Choroid plexus epithelial cell (primary cell): ENCODE measurements around the gene MLKL.

ENCODE experiments used
- DNase-seq: peaks from one replicate; pipeline ENCODE4 v3.0.0-alpha.2; 2010; ENCODE audit warnings: low read depth
- H3K4me3 ChIP-seq: 2 replicates; pipeline ENCODE4 v1.5.1; 2011; ENCODE audit warnings: low read depth, mild to moderate bottlenecking, control low read depth, low read length, moderate library complexity
- CTCF ChIP-seq: conservative IDR thresholded peaks from 2 replicates; pipeline ENCODE4 v1.5.1; 2011; ENCODE audit warnings: low read depth, mild to moderate bottlenecking, control low read depth, inconsistent platforms, low read length, moderate library complexity

MLKL gene

GRCh38 chr16:74635303-74635702, 65.4 kb downstream of the MLKL start:
- no peak for TF ChIP-seq CTCF
- no peak for DNase-seq
- no peak overlapping the region for H3K4me3 ChIP-seq

GRCh38 chr16:74633686-74634085, 67.0 kb downstream of the MLKL start:
- no peak overlapping the region for H3K4me3 ChIP-seq
- no peak for DNase-seq
- TF ChIP-seq CTCF, result no peak

GRCh38 chr16:74627506-74628220, 73.0 kb downstream of the MLKL start:
- TF ChIP-seq CTCF, result no peak
- DNase-seq, result peak; percentile 47

GRCh38 chr16:74626741-74627416, 73.8 kb downstream of the MLKL start:
- no peak for TF ChIP-seq CTCF
- DNase-seq, result peak; percentile 32

More at GRCh38 chr16:74627506-74628220, 73.0 kb downstream of the MLKL start:
- H3K4me3 ChIP-seq, result no peak overlapping the region

GRCh38 chr16:74625500-74626350, 74.9 kb downstream of the MLKL start:
- no peak overlapping the region for H3K4me3 ChIP-seq
- no peak for TF ChIP-seq CTCF
- no peak for DNase-seq

More at GRCh38 chr16:74626741-74627416, 73.8 kb downstream of the MLKL start:
- H3K4me3 ChIP-seq, result no peak overlapping the region

GRCh38 chr16:74623839-74624235, 76.8 kb downstream of the MLKL start:
- no peak overlapping the region for H3K4me3 ChIP-seq
- no peak for DNase-seq
- TF ChIP-seq CTCF, result no peak
